Measurements from ENCODE around the gene LAX1.

DNA sequence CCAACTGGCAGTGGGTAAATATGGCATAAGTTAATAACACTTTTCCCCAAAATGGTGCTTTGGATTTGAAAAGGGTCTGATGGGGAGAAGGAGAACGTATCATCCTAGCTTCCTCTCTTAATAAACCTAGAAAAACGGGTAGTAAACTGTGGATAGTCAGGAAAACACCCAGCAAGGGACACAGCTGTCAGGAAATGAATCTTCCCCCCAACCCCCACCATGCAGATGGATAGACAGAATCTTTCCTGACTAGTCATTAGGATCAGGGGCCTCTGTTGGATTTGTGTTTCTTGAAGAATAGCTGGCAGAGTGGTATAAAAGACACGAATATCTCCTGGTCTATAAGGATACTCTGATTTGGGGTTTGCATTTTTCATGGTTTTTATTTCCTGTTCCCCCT, 22.5 kb upstream of the LAX1 start:
- TF ChIP-seq EP300 (IDR thresholded peaks at IDR 0.05) (no peak), POLR2A (IDR thresholded peaks at IDR 0.05; ENCODE audit: low read depth) (no peak), POLR2AphosphoS5 (IDR thresholded peaks at IDR 0.05) (no peak)
- TF ChIP-seq, protein P1, sequence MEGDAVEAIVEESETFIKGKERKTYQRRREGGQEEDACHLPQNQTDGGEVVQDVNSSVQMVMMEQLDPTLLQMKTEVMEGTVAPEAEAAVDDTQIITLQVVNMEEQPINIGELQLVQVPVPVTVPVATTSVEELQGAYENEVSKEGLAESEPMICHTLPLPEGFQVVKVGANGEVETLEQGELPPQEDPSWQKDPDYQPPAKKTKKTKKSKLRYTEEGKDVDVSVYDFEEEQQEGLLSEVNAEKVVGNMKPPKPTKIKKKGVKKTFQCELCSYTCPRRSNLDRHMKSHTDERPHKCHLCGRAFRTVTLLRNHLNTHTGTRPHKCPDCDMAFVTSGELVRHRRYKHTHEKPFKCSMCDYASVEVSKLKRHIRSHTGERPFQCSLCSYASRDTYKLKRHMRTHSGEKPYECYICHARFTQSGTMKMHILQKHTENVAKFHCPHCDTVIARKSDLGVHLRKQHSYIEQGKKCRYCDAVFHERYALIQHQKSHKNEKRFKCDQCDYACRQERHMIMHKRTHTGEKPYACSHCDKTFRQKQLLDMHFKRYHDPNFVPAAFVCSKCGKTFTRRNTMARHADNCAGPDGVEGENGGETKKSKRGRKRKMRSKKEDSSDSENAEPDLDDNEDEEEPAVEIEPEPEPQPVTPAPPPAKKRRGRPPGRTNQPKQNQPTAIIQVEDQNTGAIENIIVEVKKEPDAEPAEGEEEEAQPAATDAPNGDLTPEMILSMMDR (IDR thresholded peaks at IDR 0.05): no peak

Data from esophagus muscularis mucosa (tissue), 4 donors.